GM23248 (cell line): ENCODE measurements around the gene RTTN. TPM values are rescaled to one million over a fixed set of nuclear protein-coding genes. Genes with fewer than 3 reads are reported as not detected.

Experiments
- DNase-seq: peaks from one replicate; pipeline ENCODE4 v3.0.0-alpha.2; 2015
- H2AFZ ChIP-seq: fragments of 200-600 bp; sonication (generic); 2 replicates; pipeline ENCODE4 v1.6.1; 2016; ENCODE audit warnings: antibody characterized with exemption
- H3F3A ChIP-seq: fragments of 200-600 bp; sonication (generic); 2 replicates; pipeline ENCODE4 v1.6.1; 2016; ENCODE audit warnings: mild to moderate bottlenecking, antibody characterized with exemption, mixed run types; ENCODE audit not compliant: insufficient read depth
- H3K27ac ChIP-seq: fragments of 200-600 bp; sonication (generic); 2 replicates; pipeline ENCODE4 v1.5.1; 2016; ENCODE audit warnings: mild to moderate bottlenecking
- H3K27me3 ChIP-seq: fragments of 200-600 bp; sonication (generic); replicated peaks from 2 replicates; pipeline ENCODE4 v1.6.1; 2016; ENCODE audit warnings: mild to moderate bottlenecking; ENCODE audit not compliant: insufficient read depth
- H3K36me3 ChIP-seq: fragments of 200-600 bp; sonication (generic); 2 replicates; pipeline ENCODE4 v1.6.1; 2016; ENCODE audit warnings: low read depth, mild to moderate bottlenecking
- H3K4me1 ChIP-seq: fragments of 200-600 bp; sonication (generic); 2 replicates; pipeline ENCODE4 v1.6.1; 2016; ENCODE audit warnings: mild to moderate bottlenecking; ENCODE audit not compliant: insufficient read depth
- H3K4me2 ChIP-seq: fragments of 200-600 bp; sonication (generic); one replicate; pipeline ENCODE4 v1.6.1; 2016; ENCODE audit warnings: mild to moderate bottlenecking; ENCODE audit not compliant: unreplicated experiment
- H3K4me3 ChIP-seq: fragments of 200-600 bp; sonication (generic); 2 replicates; pipeline ENCODE4 v1.5.1; 2016; ENCODE audit warnings: mild to moderate bottlenecking
- H3K79me2 ChIP-seq: fragments of 200-600 bp; sonication (generic); 2 replicates; pipeline ENCODE4 v1.6.1; 2016; ENCODE audit warnings: mild to moderate bottlenecking; ENCODE audit not compliant: insufficient read depth
- H3K9ac ChIP-seq: fragments of 200-600 bp; sonication (generic); 2 replicates; pipeline ENCODE4 v1.6.1; 2016; ENCODE audit warnings: mild to moderate bottlenecking
- H3K9me2 ChIP-seq: fragments of 200-600 bp; sonication (generic); 2 replicates; pipeline ENCODE4 v1.6.1; 2016; ENCODE audit warnings: mixed run types, mild to moderate bottlenecking, moderate library complexity; ENCODE audit not compliant: insufficient read depth
- H3K9me3 ChIP-seq: fragments of 200-600 bp; sonication (generic); one replicate; pipeline ENCODE4 v1.6.1; 2017; ENCODE audit warnings: low read depth
- H4K20me1 ChIP-seq: fragments of 200-600 bp; sonication (generic); 2 replicates; pipeline ENCODE4 v1.6.0; 2016; ENCODE audit not compliant: insufficient read depth
- EZH2 ChIP-seq: fragments of 200-600 bp; sonication (generic); IDR thresholded peaks from 2 replicates; pipeline ENCODE4 v1.6.1; 2018; ENCODE audit warnings: antibody characterized with exemption, mild to moderate bottlenecking; ENCODE audit not compliant: insufficient read depth, poor library complexity, severe bottlenecking
- EZH2phosphoT487 ChIP-seq: fragments of 200-600 bp; sonication (generic); IDR thresholded peaks from 2 replicates; pipeline ENCODE4 v1.6.1; 2018; ENCODE audit warnings: antibody characterized with exemption, moderate library complexity, mild to moderate bottlenecking, low read depth; ENCODE audit not compliant: insufficient read depth
- WGBS, 2 experiments: methylation state at CpG; one replicate each; pipeline ENCODE4 v1.1.6; 2015 to 2017; ENCODE audit warnings: low lambda C conversion rate in 2 of 2, low coverage in 1 of 2; ENCODE audit errors: missing lambda C conversion rate in 2 of 2; 5-methylcytosine and 5-hydroxymethylcytosine counted together
- in situ Hi-C: fragments of 300-500 bp; cut with MboI; formaldehyde crosslinking; loops from 2 replicates; pipeline ENCODE4 v1.15.0; 2020
- polyA plus RNA-seq: library from polyadenylated mRNA; unstranded; fragments of >200 nt; fragmentation: Nextera tagmentation; extraction: Ambion mirVana; gene quantifications from 2 replicates; pipeline ENCODE4 v1.2.1, GENCODE V29; 2016
- total RNA-seq: library from RNA; depleted of rRNA; stranded (reverse); fragments of >200 nt; shearing (Covaris generic); gene quantifications from 2 replicates; pipeline ENCODE4 v1.2.3, GENCODE V29; 2014

RTTN gene
- total and polyA plus RNA-seq, 2 experiments from 2014 or later: 12.4 to 19.3 TPM

GRCh38 chr18:70151614-70152013 lies 53.9 kb downstream of the RTTN start:
- Histone ChIP-seq H3F3A (peaks cover 13% of the 10 kb centered on the region), H3K4me1 (peaks cover 19% of the 10 kb centered on the region), H4K20me1 (no peaks in the 10 kb centered on the region), H3K9ac (no peak overlapping the region), H3K79me2 (peaks cover 13% of the 10 kb centered on the region; the same call in 1 of the 2 replicates), H3K27me3 (no peaks in the 10 kb centered on the region), H2AFZ (no peak overlapping the region), H3K4me2 (no peak overlapping the region), H3K9me2 (no peaks in the 10 kb centered on the region), H3K9me3 (no peaks in the 10 kb centered on the region), H3K27ac (no peak overlapping the region), H3K4me3 (no peak overlapping the region), H3K36me3 (peaks cover 18% of the 10 kb centered on the region)
- in situ Hi-C loops: no loop called here
- no peak for DNase-seq
- WGBS, 2 experiments: 96% methylated on average over 3 of the region's 3 CpGs
- TF ChIP-seq EZH2 (no peak), EZH2phosphoT487 (no peak)

DNA sequence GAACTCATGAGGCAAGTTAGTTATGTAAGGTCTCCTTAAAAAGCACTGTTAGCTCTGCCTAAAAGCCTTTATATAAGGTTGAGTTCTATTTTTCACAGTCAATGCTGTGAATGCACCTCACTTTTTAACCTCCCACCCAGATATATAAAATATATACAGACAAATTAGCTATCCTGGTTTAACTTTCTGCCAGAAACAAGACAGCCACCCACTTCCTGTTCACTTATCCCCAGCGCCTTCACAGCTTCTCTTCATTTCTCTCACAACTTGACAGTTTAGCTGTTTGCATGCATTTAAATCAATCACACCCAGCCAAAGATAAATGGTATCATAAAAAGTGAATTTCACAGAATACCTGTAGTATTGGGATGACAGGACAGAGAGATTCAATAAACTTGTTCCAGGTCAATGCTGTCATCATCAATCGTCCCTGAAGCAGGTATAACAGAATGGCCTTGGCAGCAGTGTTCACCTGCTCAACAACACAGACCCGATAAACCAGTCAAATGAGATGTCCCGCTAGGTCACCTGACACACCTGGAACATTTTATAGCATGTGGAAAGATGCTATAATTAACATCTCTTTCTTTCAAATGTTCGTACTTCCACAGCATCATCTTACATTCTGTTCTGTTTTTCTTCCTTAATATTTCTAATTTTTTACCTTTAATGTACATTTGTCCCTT lies 55.7 kb downstream of the RTTN start:
- H3F3A ChIP-seq: peaks cover 8% of the 10 kb centered on the region
- DNase-seq: no peak
- H2AFZ ChIP-seq: no peak overlapping the region
- no peak overlapping the region for H3K4me2 ChIP-seq
- H3K79me2 ChIP-seq: peaks cover 13% of the 10 kb centered on the region; the same call in 1 of the 2 replicates
- H4K20me1 ChIP-seq: no peaks in the 10 kb centered on the region
- H3K4me3 ChIP-seq: no peak overlapping the region
- H3K27ac ChIP-seq: no peak overlapping the region
- no peaks in the 10 kb centered on the region for H3K9me3 ChIP-seq
- in situ Hi-C loops: no loop called here
- peaks cover 20% of the 10 kb centered on the region for H3K36me3 ChIP-seq
- H3K9ac ChIP-seq: no peak overlapping the region
- 96 to 100% methylated on average over 5 of the region's 5 CpGs for WGBS, 2 experiments
- peaks cover 14% of the 10 kb centered on the region for H3K4me1 ChIP-seq
- no peak for TF ChIP-seq EZH2
- no peak for TF ChIP-seq EZH2phosphoT487
- H3K27me3 ChIP-seq: no peaks in the 10 kb centered on the region
- H3K9me2 ChIP-seq: no peaks in the 10 kb centered on the region

DNA sequence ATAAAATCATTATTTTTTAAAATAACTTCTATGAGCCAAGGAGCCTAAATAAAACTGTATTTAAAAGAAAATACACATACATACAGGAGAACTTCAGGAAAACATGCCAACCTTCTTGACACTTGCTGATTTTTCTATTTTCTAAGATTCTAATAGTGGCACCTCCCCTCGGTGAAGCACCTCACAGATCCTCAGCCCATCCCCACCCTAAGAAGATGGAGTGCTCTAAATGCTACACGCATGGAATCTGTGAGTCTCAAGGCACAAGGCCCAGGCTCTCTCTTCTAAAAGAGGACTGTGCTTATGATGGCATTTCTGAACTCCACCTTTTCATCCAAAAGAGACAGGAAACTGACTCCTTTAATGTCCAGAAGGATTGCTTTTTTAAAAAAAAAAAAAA lies 56.3 kb downstream of the RTTN start:
- Histone ChIP-seq H3F3A (peaks cover 2% of the 10 kb centered on the region), H2AFZ (no peak overlapping the region), H4K20me1 (no peaks in the 10 kb centered on the region), H3K79me2 (peaks cover 13% of the 10 kb centered on the region; the same call in 1 of the 2 replicates), H3K9ac (no peak overlapping the region), H3K27me3 (no peaks in the 10 kb centered on the region), H3K27ac (no peak overlapping the region), H3K9me2 (no peaks in the 10 kb centered on the region), H3K4me1 (peaks cover 8% of the 10 kb centered on the region), H3K4me2 (no peak overlapping the region), H3K36me3 (peaks cover 20% of the 10 kb centered on the region), H3K9me3 (no peaks in the 10 kb centered on the region), H3K4me3 (no peak overlapping the region)
- TF ChIP-seq EZH2phosphoT487 (no peak), EZH2 (no peak)
- 95 to 97% methylated on average over 2 of the region's 2 CpGs for WGBS, 2 experiments
- in situ Hi-C loops: no loop called here
- no peak for DNase-seq

DNA sequence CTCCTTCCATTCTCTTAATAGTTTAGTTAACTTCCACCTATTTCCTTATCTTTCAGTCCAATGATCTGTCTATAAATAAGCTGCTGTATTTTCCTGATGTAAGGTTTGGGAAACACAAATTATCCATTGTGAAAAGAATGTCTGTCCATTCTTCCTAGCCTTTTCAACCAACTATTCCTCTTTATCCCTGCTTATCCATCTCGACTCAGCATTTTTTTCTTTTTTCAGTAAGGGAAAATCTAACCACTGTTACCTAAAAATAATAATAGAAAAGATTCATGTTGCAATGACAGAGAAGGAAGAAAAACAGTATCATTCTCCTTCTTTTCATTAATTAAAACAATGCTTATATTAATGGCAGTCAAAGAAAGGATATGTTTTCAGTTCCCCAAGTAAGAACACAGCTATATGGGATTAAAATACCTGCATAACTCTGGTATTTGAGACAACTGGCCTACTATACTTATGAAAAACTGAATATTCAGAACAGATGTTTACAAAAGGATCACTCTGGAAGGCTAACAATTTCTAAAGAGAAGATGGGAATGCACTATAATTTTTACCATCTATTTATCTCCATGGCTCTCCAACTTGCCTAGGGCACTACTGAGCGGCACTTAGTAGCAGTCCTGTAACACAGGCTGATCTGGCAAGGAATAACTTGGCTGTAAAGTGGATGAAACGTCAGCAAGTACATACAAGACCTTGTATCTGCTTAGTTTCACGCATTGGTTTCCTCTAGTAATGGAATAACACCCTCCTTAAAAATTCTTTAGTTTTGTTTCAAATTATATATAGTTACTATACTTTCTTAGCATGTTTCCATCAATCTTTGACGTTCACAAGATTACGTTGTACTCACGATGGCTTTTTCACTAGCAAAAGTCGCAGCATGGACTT lies 57.2 kb downstream of the RTTN start:
- no peaks in the 10 kb centered on the region for H4K20me1 ChIP-seq
- 89 to 92% methylated on average over 8 of the region's 8 CpGs for WGBS, 2 experiments
- no peaks in the 10 kb centered on the region for H3K9me3 ChIP-seq
- H3K27ac ChIP-seq: no peak overlapping the region
- no peak overlapping the region for H3K4me3 ChIP-seq
- in situ Hi-C loops: no loop called here
- no peaks in the 10 kb centered on the region for H3K4me1 ChIP-seq
- no peak overlapping the region for H2AFZ ChIP-seq
- H3K4me2 ChIP-seq: no peak overlapping the region
- H3K36me3 ChIP-seq: peaks cover 20% of the 10 kb centered on the region
- H3K9ac ChIP-seq: no peak overlapping the region
- TF ChIP-seq EZH2phosphoT487 (no peak), EZH2 (no peak)
- no peaks in the 10 kb centered on the region for H3K27me3 ChIP-seq
- DNase-seq: no peak
- H3K9me2 ChIP-seq: no peaks in the 10 kb centered on the region
- H3F3A ChIP-seq: no peaks in the 10 kb centered on the region
- peaks cover 13% of the 10 kb centered on the region; the same call in 1 of the 2 replicates for H3K79me2 ChIP-seq
